GM18498 (cell line): ENCODE data around the gene SELE.

Source experiments
- ATAC-seq: cut with Tn5 transposase; IDR thresholded peaks from one replicate; pipeline ENCODE4 v1.9.1; 2021; ENCODE audit warnings: mild to moderate bottlenecking, moderate library complexity; ENCODE audit not compliant: unreplicated experiment

Gene SELE

DNA sequence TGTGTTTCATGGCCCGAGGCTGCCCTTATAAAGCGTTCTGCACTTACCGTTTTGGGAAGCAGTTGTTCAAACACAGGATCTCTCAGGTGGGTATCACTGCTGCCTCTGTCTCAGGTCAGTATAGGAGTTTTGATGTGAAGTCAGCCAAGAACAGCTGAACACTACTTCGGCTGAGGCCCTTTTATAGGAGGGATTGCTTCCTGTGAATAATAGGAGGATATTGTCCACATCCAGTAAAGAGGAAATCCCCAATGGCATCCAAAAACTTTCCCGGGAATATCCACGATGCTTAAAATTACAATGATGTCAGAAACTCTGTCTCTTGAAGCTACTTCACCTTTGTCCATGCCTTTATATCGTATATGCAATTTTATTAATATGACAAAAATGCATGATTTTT lies at the start of gene SELE:
Gene SELE, minus strand, starts transcription at position 156 of the 400 bp plus-strand sequence. CDS start 467 bp downstream, outside the sequence.
- ATAC-seq: no peak

- no peak for ATAC-seq
These were observed 48.7 kb upstream of the SELE start for GRCh38 chr1:169782596-169782995.

GRCh38 chr1:169779970-169780369 lies 46.1 kb upstream of the SELE start:
- no peak for ATAC-seq

GRCh38 chr1:169779150-169779549 lies 45.3 kb upstream of the SELE start:
- no peak for ATAC-seq

DNA sequence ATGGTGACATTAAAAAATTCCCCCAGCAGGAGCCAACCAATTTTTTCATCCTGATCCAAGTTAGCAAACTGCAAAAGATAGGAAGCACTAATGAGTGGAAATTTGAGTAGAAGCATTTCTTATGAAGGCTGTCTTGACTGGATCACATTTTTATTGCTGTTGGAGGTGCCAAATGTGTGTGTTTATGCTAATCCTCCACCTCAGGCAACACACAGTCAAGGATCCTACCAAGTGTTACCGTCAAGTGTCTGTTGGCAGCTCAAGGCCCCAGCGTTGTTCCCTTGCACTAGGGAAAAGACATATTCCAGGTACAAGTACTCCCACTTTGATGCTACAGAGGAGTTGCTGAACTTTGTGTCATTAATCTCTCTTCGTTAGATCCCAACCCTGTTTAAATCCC lies 42.6 kb upstream of the SELE start:
- ATAC-seq: no peak

DNA sequence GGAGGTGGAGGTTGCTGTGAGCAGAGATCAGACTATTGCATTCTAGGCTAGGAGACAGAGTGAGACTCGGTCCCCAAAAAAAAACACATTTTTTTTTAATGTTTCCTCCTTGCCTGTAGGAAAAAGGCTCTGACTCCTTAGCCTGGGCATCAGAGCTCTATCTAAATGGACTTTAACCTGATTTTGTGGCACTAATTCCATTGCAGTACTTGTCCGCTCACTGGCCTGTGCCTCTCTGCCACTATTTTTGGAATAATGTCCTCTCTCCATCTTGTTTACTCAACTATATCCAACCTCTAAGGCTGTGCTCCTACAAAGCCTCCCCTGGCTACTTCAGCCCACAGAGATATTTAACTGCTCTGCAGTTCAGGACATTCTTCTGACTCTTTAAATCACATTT lies 34.3 kb upstream of the SELE start:
- ATAC-seq: no peak

DNA sequence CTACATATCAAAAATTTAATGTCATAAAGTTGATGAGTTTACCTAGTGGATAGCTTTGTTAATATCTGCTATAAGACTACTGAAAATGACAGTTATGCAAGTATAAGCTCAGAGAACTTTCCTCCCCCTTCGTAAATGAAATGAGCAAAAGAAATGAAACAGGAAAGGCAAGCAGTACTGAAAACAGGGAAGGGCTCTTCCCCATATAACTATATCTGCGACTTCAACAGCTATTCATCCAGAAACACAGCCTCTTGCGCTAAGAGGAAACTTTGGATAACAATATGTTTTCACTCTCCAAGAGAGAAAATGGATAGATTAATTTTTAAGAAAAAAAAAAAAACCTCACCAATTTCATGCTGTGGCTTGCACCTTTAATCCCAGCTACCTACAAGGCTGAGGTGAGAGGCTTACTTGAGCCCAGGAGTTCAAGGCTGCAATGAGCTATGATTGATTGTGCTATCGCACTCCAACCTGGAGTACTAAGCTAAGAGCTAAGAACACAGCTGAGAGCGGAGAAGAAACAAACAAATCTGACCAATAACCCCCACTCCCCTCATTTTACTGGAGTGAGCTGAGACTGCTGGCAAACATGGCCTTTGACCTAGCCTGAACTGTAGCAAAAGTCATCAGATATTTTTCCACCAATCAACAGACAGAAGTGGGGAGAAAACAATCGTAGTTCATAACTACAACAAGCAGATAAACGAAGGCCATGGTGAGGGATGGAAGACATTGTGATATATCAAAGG lies 31.9 kb upstream of the SELE start:
- no peak for ATAC-seq

- no peak for ATAC-seq
These were observed 31.0 kb upstream of the SELE start for GRCh38 chr1:169764919-169765318.

- ATAC-seq: no peak
These were observed 28.8 kb upstream of the SELE start for GRCh38 chr1:169762699-169763098.

DNA sequence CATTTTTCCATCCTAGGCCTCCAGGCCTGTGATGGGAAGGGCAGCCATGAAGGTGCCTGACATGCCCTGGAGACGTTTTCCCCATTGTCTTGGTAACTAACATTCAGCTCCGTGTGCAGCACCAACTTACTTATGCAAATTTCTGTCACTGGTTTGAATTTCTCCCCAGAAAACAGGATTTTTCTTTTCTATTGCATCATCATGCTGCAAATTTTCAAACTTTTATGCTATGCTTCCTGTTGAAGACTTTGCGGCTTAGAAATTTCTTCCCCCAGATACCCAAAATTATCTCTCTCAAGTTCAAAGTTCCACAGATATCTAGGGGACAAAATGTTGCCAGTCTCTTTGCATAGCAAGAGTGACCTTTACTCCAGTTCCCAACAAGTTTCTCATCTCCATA lies 25.2 kb upstream of the SELE start:
- ATAC-seq: no peak

GRCh38 chr1:169753549-169753948 lies 19.7 kb upstream of the SELE start:
- ATAC-seq: no peak

DNA sequence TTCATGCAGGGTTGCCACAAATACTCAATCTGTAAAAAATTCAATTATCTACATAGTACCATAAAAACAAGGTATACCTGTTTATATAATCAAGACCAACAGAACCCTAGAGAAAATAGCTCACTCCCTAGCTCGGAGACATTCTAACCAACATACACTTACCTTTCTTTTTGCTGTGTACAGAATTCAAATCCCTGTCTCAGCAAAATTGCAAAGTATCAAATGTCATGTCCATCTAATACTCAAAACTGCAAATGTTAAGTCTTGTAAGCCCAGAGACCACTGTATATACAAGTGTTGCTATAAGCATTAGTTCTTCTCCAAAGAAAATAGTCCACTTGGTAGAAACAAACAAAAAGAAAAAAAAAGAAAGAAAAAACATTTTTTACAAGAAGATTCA lies 16.2 kb upstream of the SELE start:
- no peak for ATAC-seq

DNA sequence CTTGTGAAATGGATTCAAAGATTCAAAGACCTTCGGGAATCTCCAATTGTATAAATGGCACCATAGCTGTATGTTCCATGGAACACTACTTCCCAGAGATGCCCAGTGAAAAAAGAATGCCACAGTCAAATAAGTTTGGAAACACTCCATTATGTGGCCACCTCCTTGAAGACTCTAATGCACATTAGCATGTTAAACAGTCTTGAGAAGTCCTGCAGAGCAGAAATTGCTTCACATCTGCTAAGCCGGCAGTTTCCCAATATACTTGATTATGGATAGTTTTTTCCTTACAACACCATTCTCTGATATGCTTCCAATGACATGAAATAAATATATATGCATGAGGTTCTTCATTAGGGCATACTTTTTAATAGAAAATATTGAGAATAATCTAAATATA lies 12.7 kb upstream of the SELE start:
- no peak for ATAC-seq

GRCh38 chr1:169745015-169745861 lies 11.4 kb upstream of the SELE start:
- no peak for ATAC-seq

DNA sequence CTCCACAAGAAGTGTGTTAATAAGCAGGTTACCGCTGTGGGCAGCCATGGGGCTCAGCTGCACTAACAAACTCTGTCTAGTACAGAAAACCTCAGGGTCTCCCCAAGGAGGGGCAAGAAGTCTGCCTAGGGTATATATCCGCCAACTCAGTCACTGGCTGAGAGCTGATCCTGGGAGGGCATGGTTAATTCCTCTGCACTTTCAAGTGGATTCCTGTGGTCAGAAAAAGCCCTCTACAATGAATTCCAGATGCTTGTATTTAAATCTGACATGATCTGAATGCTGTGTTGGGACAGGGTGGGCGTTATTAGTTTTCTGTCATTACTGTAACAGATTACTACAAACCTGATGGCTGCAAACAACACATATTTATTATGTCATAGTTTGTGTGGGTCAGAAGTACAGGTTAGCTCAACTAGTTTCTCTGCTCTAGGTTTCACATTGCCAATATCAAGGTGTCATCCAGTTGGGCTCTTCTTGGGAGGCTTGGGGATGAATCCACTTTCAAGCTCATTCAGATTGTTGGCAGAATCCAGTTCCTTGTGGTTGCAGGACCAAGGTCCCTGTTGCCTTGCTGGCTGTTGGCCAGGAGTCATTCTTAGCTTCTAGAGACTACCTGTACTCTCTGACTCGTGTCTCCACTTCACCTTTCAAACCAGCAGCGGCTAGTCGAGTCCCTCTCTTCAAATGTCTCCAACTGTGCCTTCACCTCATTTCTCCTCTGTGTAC lies 8.0 kb upstream of the SELE start:
- no peak for ATAC-seq

- ATAC-seq: no peak
These were observed 6.1 kb upstream of the SELE start for GRCh38 chr1:169739980-169740379.

- ATAC-seq: no peak
These were observed 2.4 kb downstream of the SELE start for GRCh38 chr1:169731446-169731845.

DNA sequence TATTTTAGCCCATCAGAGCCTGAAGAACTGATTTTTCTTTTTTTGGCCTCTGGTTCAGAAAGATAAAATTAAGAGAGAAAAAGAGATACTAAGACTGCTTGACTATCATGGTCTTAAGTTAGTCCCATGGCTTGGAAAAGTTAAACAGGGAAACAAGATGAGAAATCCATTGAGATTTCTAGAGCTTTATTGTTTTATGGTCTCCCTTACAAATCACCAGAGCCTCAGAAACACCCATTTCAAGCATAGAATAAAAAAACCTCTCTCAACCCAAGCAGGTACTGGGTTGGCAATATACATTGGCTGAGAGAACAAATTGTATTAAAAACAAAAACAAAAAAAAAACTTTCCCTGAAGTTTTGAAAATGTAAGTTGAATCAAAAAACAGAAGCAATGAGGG lies 3.9 kb downstream of the SELE start:
- no peak for ATAC-seq

GRCh38 chr1:169727307-169727706 lies 6.6 kb downstream of the SELE start:
- ATAC-seq: no peak

GRCh38 chr1:169726851-169727250 lies 7.0 kb downstream of the SELE start:
- ATAC-seq: no peak

GRCh38 chr1:169725930-169726329 lies 7.9 kb downstream of the SELE start:
- ATAC-seq: no peak

GRCh38 chr1:169724168-169724567 lies 9.7 kb downstream of the SELE start:
- no peak for ATAC-seq
